Measurements from ENCODE around the gene FOXI1.

GRCh38 chr5:170095646-170096045 is 10.1 kb upstream of the FOXI1 start:
- TF ChIP-seq CTCF (IDR thresholded peaks at IDR 0.05) (no peak), POLR2A (IDR thresholded peaks at IDR 0.05) (no peak), POLR2AphosphoS5 (IDR thresholded peaks at IDR 0.05) (no peak), EP300 (IDR thresholded peaks at IDR 0.05) (no peak)
